ENCODE data around the gene LZTR1.

LZTR1 gene

DNA sequence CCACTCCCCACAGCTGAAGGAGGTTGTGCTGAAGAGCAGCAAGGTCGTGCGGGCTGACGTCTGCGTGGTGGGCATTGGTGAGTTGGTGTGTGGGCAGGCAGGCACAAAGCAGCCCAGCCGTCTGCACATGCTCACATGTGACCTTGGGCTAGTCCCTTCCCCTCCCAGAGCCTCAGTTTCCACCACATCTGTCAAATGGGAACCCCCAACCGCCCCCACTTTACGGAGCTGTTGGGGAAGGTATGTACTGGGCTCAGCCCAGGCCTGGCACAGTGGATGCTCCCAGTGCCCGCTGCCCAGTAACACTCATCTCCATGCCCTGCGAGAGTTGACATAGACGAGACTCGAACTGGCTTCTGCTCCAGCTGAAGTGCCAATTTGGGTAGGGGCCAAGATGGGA lies 5.1 kb upstream of the LZTR1 start:
- TF ChIP-seq TAF1 (IDR thresholded peaks at IDR 0.05; ENCODE audit: low read depth), result no peak
- no peak for TF ChIP-seq TEAD4 (IDR thresholded peaks at IDR 0.05)
- TF ChIP-seq NFIC (IDR thresholded peaks at IDR 0.05), result no peak
- no peak for TF ChIP-seq YY1 (IDR thresholded peaks at IDR 0.05; ENCODE audit: low read depth)
- no peak for TF ChIP-seq EP300 (IDR thresholded peaks at IDR 0.05; ENCODE audit: borderline replicate concordance)
- TF ChIP-seq FOXM1 (IDR thresholded peaks at IDR 0.05; ENCODE audit: borderline replicate concordance, low read depth), result no peak
- TF ChIP-seq USF1 (IDR thresholded peaks at IDR 0.05), result no peak

DNA sequence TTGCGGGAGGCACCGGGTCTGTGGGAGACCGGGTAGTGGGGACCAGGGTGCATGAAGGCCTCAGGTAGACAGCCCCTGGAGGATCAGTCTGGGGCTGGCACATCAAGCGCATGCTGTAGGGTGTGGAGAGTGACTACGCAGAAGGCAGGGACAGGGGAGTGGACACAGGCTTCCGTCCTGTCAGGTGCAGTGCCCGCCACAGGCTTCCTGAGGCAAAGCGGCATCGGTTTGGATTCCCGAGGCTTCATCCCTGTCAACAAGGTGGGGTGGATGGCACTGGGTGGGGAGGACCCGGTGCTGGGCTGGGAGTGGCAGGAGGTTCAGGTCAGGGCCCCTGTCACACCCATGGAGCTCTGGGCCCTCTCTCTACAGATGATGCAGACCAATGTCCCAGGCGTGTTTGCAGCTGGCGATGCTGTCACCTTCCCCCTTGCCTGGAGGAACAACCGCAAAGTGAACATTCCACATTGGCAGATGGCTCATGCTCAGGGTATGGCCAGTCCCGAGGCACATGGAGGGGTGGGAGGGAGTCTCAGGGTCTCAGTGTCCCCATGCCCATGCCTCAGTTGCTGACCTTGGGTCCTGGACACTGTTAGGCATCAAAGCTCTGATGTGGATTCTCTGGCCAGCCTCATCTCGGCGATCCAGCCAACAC lies 4.5 kb upstream of the LZTR1 start:
- TF ChIP-seq USF1 (IDR thresholded peaks at IDR 0.05) (no peak), FOXM1 (IDR thresholded peaks at IDR 0.05; ENCODE audit: borderline replicate concordance, low read depth) (no peak), MAX (IDR thresholded peaks at IDR 0.05) (no peak), EP300 (IDR thresholded peaks at IDR 0.05; ENCODE audit: borderline replicate concordance) (no peak), NFIC (IDR thresholded peaks at IDR 0.05) (no peak), TCF12 (IDR thresholded peaks at IDR 0.05; ENCODE audit: low read depth) (no peak), TEAD4 (IDR thresholded peaks at IDR 0.05) (no peak), CREB1 (IDR thresholded peaks at IDR 0.05; ENCODE audit: low read depth) (no peak), ZBTB7A (IDR thresholded peaks at IDR 0.05; ENCODE audit: low read depth) (no peak), TAF1 (IDR thresholded peaks at IDR 0.05; ENCODE audit: low read depth) (no peak), RAD21 (IDR thresholded peaks at IDR 0.05; ENCODE audit: low read depth) (no peak), CEBPB (IDR thresholded peaks at IDR 0.05) (no peak)

DNA sequence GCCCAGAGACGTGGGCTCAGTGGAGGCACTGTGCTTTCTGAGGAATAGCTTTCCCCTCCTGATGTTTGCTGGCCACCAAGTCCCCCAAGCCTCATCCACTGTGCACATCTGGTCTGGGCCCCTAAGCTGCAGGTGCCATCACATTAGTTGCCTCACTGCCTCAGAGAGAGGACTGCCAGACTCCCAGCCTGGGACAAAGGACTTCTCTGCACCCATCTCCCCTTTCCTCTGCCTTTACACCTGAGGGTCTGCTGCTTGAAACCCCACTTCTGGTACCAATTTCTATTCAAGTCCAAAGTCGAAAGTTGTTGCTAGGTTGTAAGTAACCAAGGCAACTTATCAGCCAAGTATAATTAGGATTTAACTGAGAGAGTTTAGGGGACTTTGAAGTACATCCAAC lies 3.7 kb upstream of the LZTR1 start:
- no peak for TF ChIP-seq EP300 (IDR thresholded peaks at IDR 0.05; ENCODE audit: borderline replicate concordance)
- TF ChIP-seq CEBPB (IDR thresholded peaks at IDR 0.05), result no peak
- TF ChIP-seq FOXM1 (IDR thresholded peaks at IDR 0.05; ENCODE audit: borderline replicate concordance, low read depth), result no peak
- no peak for TF ChIP-seq TAF1 (IDR thresholded peaks at IDR 0.05; ENCODE audit: low read depth)
- TF ChIP-seq CREB1 (IDR thresholded peaks at IDR 0.05; ENCODE audit: low read depth), result no peak
- no peak for TF ChIP-seq MAX (IDR thresholded peaks at IDR 0.05)
- TF ChIP-seq USF1 (IDR thresholded peaks at IDR 0.05), result no peak

DNA sequence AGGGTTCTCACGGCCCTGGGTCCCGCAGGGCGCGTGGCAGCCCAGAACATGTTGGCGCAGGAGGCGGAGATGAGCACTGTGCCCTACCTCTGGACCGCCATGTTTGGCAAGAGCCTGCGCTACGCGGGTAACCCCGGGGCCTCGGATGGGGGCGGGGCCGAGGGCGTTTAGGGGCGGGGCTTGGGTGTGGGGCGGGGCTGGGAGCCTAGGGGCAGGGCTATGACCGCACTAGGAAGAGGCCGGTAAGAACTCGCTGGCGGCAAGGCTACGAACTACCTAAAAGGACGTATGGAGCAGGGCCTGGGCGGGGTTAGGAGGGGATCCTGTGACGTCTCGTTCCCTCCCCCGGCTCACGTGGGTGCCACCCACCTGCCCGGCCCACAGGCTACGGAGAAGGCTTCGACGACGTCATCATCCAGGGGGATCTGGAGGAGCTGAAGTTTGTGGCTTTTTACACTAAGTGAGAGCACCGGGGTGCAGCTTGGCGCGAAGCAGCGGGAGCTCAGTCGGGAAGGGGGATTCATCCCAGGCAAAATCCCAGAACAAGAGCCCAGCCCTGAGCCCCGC lies 2.8 kb upstream of the LZTR1 start:
- TF ChIP-seq TEAD4 (IDR thresholded peaks at IDR 0.05) (no peak), CREB1 (IDR thresholded peaks at IDR 0.05; ENCODE audit: low read depth) (peak; percentile 54; the same call in 1 of the 2 replicates), EP300 (IDR thresholded peaks at IDR 0.05; ENCODE audit: borderline replicate concordance) (no peak), FOXM1 (IDR thresholded peaks at IDR 0.05; ENCODE audit: borderline replicate concordance, low read depth) (no peak), TCF12 (IDR thresholded peaks at IDR 0.05; ENCODE audit: low read depth) (no peak), YY1 (IDR thresholded peaks at IDR 0.05; ENCODE audit: low read depth) (peak; percentile 17; the same call in 1 of the 2 replicates), USF1 (IDR thresholded peaks at IDR 0.05) (peak; percentile 81), ZBTB7A (IDR thresholded peaks at IDR 0.05; ENCODE audit: low read depth) (no peak), MAX (IDR thresholded peaks at IDR 0.05) (peak; percentile 84), EGR1 (IDR thresholded peaks at IDR 0.05) (no peak), RAD21 (IDR thresholded peaks at IDR 0.05; ENCODE audit: low read depth) (no peak), CEBPB (IDR thresholded peaks at IDR 0.05) (no peak), REST (IDR thresholded peaks at IDR 0.05; ENCODE audit: low read depth) (no peak), TAF1 (IDR thresholded peaks at IDR 0.05; ENCODE audit: low read depth) (no peak), NFIC (IDR thresholded peaks at IDR 0.05) (no peak)

- TF ChIP-seq TCF12 (IDR thresholded peaks at IDR 0.05; ENCODE audit: low read depth) (no peak), EP300 (IDR thresholded peaks at IDR 0.05; ENCODE audit: borderline replicate concordance) (no peak), NFIC (IDR thresholded peaks at IDR 0.05) (no peak), FOXM1 (IDR thresholded peaks at IDR 0.05; ENCODE audit: borderline replicate concordance, low read depth) (no peak), REST (IDR thresholded peaks at IDR 0.05; ENCODE audit: low read depth) (no peak), MAX (IDR thresholded peaks at IDR 0.05) (no peak), CEBPB (IDR thresholded peaks at IDR 0.05) (no peak)
These were observed 2.1 kb upstream of the LZTR1 start for GRCh38 chr22:20979940-20980453.
